ENCODE data around the gene NMU.
A peak's percentile ranks its signal among the peaks of the same experiment; 100 is the strongest.
"Not testable (repeated sequence)": the region's sequence is repeated elsewhere in the genome, so short reads cannot be mapped to it uniquely, and the experiment has no call there.

The NMU gene

GRCh38 chr4:55618546-55619143 is 17.5 kb downstream of the NMU start:
- no peak for DNase-seq

GRCh38 chr4:55617587-55618197 is 18.4 kb downstream of the NMU start:
- DNase-seq: no peak

DNA sequence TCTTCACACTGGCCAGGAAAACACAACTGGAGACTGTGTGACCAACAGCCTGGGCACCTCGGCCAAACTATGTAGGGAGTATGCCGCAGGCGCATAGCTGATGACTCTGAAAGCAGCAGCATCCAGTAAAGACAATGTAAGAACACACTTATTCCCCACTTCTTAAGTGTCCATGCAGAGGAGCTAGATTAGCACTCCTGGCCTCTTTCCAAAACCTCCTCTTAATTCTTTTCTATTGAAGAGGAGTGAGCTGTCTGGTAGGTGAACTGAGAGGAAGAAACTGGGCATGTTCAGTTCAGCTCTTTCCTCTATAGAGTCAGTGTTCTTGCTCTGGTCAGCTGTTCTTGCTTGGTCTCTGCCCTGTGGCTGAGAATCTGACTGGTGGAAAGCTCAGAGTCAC is 21.1 kb downstream of the NMU start:
- DNase-seq: no peak

DNA sequence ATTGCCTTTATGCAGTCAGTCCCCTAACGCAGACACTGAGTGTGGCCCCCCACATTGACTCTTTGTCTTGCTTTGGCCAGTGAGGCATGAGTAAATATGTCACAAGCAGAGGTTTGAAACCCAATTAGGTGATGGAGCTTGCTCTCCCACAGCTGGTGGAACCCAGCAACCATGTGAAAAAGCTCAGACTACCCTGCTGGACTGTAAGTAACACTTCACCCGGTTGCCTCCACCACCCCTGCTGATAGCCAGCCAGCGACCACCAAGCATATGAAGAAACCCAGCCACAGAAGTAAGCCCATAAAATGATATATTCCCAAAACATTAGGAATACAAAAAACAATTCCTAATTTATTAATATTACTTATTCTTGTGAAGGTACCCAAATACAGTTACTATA is 22.5 kb downstream of the NMU start:
- DNase-seq: no peak

DNA sequence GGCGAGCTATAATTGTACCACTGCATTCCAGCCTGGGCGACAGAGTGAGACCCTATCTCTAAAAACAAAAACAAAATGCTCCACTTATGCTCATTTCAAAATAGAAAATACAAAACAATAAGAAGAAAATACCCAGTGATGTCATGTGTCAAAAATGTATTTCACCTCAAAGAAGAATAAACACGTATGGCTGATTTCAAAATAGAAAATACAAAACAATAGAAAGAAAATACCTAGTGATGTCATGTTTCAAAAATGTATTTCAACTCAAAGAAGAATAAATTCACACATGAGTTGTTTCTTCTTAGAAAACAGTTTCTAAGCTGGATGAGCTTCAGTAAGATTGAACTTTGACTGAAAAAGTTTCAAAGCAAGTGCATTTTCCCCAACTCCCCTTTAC is 23.8 kb downstream of the NMU start:
- DNase-seq: no peak

DNA sequence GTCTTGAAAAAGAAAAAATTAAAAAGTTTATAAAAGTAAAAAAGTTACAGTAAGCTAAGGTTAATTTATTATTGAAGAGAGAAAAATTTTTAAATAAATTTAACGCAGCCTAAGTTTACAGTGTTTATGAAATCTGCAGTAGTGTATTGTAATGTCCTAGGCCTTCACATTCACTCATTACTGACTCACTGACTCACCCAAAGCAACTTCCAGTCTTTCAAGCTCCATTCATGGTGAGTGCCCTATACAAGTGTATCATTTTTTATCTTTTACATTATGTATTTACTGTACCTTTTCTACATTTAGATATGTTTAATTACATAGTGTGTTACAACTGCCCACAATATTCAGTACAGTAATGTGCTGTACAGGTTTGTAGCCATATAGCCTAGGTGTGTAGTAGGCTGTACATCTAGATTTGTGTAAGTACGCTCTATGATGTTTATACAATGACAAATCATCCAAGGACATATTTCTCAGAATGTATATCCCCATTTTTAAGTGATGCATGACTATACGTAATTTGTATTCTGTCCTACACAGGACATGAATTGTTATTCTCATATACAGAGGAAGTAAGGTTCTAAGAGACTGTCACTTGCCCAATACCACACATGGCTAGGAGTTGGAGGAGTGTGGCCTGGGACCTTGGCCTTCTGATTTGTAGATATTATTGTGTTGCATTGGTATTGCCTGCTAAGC is 24.6 kb downstream of the NMU start:
- DNase-seq: no peak

DNA sequence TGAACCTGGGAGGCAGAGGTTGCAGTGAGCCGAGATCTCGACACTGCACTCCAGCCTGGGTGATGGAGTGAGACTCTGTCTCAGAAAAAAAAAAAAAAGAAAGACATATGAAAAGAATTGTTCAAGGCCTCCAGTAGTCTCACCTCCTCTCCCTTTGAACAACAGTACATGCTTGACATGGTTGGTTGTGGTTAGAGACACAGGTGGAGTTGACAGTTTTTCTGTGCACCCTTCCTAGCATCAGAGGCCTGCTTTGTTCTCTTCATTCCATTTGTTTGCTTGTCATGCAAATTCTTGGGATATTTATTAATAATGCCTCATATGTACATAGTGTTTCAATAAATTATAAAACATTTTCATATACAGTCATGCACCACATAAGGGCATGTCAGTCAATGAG is 25.7 kb downstream of the NMU start:
- no peak for DNase-seq

DNA sequence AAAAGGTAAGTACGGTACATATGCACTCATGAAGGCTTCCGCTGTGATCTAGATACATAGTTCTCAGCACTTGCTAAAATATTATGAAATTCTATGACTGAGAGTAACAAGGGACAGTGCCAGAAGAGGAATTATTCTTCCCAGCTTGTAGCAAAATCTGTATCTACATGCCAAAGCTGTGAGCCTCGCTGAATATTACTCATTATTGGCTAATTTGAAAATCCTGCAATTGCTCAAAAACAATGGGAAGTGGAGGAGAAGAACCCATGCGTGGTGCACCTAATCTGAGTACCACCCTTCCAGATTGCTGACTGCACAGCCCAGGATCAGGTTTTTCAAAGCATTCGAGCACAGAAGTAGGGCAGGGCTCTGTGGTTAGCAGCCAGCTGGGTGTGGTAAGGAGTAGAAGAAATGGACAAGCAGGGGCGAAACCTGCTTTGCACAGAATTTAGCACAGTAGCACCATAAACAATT is 26.7 kb downstream of the NMU start:
- no peak for DNase-seq

- DNase-seq: no peak
Observed at GRCh38 chr4:55608591-55608990, 27.5 kb downstream of the NMU start.

- DNase-seq: no peak
Observed at GRCh38 chr4:55604996-55605395, 31.1 kb downstream of the NMU start.

DNA sequence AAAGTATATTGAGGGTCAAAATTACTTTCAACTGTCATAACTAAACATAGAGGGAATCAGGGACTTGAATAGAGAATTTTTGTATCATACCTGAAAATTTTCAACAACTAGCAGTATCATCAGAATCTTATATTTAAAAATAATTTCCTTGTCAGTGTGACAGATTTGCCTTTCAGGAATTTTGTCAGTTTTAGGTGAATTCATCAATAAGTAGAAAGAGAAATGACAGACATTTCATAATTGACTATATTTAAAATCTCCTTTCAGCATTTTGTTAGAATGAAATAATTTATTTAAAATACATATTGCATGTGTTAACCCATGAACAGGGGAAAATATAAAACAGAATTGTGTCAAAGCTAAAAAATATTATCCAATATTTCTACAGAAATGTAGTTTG is 35.5 kb downstream of the NMU start:
- no peak for DNase-seq

DNA sequence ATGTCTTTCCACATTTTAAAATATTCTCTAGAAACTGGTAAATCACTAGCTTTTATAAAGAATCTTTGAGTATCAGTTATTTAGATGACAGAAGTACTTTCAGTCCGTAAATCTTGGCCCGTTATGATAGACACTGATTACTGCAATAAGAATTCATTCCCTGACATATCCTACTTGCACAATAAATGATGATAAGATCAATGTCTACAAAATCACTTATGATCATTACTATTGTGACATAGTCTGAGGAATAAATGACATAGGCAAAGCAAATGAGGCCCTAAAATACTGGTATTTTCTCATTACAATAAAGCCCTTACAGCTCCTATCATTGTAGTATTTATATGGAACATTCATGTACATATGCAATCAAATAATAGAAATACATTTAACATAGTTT is 37.5 kb downstream of the NMU start:
- no peak for DNase-seq

DNA sequence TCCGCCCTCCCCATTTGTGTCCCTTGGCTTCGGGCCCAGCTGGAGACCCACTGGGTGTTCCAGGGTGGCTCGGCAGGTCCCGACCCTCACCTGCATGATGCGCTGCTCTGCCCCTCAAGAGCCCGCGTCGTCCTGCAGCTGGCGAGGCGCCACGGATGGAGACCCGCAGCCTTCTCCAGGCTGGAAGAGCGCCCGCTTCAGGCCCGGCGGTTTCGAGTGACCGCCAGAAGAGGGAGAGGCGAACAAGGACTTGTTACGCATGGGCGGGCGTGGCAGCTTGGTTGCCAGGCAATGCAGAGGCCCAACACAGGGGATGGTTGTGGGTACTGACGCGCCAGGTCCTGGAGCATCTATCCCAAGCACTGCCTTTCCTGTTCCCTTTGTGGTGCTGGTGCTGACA is 44.1 kb downstream of the NMU start, which contains the start of gene PDCL2:
PDCL2 (minus strand) TSS at position 232 of the 400 bp plus-strand sequence; CDS start at position 96, 136 bp downstream.
- peak; percentile 78 for DNase-seq

DNA sequence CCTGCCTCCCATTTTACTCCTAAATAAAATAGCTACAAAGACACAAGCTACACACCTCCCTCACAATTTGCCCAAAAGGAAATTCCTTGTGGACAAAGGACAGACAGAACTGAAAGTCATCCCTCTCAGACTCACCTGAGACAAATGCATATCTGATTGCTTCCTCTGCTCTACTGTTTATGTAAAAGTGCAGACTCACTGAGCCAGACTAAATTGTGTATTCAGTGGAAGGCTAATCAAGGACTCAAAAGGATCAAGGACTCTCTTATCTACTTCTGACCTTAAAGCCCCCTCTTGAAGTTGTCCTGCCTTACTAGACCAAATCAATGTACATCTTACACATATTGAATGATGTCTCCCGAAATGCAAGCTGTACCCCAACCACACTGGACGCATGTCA is 47.9 kb downstream of the NMU start:
- DNase-seq: no peak

- DNase-seq: not testable (repeated sequence)
Observed at GRCh38 chr4:55582773-55583172, 53.3 kb downstream of the NMU start.

- no peak for DNase-seq
Observed at GRCh38 chr4:55578341-55579010, 57.6 kb downstream of the NMU start.

DNA sequence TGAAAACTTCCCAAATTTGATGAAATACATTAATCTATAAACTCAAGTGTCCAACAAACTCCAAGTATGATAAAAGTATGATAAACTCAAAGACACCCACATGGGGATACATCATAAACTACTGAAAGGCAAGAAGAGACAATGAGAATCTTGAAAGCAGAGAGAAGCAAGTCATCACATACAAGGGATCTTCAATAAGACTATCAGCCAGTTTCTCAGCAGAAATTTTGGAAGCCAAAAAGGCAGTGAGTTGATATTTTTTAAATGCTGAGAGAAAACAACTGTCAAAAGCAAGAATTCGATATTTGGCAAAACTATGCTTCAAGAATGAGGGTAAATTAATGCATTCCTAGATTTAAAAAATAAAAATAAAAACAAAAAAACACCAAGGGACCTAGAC is 60.6 kb downstream of the NMU start:
- no peak for DNase-seq

DNA sequence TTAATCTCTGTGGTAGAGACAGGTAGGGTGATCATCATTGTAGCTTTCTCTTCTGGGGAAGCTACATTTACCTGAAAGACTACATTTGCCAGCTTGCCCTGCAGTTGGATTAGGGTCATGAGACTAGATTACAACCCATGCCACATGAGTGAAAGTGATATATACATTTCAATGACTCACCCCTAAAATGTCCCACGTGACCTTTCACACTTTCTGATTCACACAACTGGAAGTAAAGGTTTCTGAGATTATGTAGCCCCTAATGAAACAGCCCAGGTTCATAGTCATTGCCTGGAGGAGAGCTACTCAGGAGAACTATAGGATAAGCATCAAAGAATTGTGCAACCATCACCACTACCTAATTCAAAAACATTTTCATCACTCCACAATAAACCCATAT is 61.8 kb downstream of the NMU start:
- no peak for DNase-seq

- DNase-seq: no peak
Observed at GRCh38 chr4:55571806-55572205, 64.3 kb downstream of the NMU start.

DNA sequence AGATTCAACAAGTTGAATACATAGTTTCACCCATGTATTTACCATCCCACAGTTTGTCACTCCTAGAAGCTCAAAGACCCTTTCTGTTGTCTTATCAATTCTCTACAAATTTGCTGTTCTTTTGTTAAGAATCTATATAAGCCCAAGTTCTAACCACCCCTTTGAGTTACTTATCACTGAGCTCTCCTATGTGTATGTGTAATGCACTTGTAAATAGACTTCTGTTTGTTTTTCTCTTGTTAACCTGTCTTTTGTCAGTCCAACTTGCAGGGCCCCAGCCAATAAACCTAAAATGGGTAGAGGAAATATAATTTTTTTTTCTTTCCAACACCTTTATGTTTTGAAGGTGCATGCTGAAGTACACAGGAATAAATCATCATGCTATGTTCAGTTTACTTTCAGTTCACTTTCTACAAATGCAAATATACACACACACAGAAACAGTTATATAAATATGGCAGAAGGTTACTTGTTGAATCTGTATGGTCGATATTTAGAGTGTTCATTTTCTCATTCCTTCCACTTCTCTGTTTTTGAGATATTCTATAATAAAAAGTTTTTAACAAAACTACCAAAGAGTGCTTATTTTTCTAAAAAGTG is 67.1 kb downstream of the NMU start:
- DNase-seq: no peak

GRCh38 chr4:55561889-55562288 is 74.2 kb downstream of the NMU start:
- no peak for DNase-seq

DNA sequence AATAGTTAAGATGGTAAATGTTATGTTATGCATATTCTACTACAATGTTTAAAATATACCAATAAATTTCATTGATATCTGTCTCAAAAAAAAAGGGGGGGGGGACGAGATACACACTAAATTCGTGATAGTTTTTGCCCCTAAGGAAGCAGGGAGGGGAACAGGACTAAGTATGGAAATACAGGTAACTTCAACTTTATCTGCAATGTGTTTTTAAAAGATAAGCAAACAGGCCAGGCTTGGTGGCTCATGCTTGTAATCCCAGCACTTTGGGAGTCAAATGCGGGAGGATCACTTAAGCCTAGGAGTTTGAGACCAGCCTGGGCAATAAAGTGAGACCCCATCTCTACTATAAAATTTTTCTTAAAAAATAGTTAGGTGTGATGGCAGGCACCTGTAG is 76.0 kb downstream of the NMU start:
- DNase-seq: no peak

- no peak for DNase-seq
Observed at GRCh38 chr4:55554453-55555030, 81.6 kb downstream of the NMU start.
